Stimulated activated CD4-positive, alpha-beta T cell treated with anti-CD3 and anti-CD28 coated beads, Interleukin-1b, Interleukin-23, amount 100 ng/mL, for 48 hours (primary cell): ENCODE measurements around the gene MRPS12.
"Not testable (repeated sequence)": the region's sequence is repeated elsewhere in the genome, so short reads cannot be mapped to it uniquely, and the experiment has no call there.

Experiments
- DNase-seq: peaks from one replicate; pipeline ENCODE4 v3.0.0-alpha.2; 2020

Gene MRPS12

DNA sequence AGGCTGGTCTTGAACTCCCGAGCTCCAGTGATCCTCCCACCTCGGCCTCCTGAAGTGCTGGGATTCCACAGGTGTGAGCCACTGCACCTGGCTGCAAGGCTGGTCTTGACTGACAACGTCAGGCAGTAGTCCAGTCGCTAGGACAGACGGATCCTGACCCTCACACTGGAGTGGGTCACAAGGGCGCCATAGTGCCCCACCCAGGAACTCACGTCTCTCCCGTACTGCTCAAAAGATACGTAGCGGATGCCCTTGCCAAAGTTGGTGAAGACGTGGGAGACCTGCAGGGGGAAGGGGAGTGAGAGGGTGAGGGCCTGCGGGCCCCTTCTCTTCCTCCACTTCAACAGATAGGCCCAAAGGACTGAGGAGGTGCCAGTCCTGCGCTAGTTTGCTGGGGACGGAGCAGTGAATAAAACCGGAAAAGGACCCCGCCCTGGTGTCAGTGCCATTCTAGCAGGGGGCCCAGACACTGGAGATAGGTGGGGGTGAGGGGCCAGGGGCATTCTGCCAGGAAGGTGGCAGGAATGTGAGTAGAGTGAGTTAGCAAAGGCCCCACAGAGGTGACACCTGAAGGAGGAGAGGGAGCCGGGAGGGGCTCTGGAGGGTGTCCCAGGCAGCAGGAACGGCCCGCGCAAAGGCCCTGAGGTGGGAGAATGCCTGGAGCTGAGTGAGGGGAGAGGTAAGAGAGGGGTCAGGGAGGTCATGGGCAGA is 11.9 kb downstream of the MRPS12 start:
- no peak for DNase-seq

DNA sequence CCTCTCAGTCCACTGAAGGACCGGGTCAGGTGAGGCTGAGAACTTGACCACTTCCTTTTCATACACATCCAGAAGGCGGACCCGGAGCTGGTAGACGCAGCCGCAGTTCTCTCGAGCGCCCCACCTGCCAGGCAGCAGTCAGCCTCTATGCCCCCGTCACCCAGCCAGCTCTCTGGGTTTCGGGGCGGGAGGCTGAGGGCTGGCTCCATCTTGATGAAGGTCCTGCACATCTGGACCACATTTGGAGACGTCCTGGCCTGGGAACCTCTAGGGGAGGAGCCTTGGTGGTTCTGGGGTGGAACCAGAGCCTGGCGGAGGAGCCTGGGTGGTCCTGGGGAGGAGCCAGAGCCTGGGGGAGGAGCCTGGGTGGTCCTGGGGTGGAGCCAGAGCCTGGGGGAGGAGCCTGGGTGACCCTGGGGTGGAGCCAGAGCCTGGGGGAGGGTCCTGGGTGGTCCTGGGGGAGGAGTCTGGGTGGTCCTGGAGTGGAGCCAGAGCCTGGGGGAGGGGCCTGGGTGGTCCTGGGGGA is 14.3 kb downstream of the MRPS12 start:
- no peak for DNase-seq

DNA sequence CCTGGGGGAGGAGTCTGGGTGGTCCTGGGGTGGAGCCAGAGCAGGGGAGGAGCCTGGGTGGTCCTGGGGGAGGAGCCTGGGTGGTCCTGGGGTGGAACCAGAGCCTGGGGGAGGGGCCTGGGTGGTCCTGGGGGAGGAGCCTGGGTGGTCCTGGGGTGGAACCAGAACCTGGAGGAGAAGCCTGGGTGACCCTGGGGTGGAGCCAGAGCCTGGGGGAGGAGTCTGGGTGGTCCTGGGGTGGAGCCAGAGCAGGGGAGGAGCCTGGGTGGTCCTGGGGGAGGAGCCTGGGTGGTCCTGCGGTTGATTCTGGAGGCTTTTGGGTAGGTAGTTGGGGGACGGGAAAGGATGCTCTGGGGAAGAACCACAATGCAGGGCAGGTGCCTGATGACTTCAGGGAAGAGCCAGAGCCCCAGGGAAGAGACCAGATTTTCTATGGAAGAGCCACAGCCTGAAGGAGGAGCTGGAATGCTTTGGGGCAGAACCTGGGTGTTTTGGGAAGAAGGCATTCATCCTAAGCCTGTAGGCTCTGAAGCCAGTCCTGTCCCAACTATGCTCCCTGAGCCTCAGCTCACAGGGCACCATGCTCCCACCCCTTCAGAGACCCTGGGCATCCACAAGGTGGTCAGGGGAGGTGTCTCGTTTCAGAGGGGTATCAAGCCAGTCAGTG is 15.0 kb downstream of the MRPS12 start:
- DNase-seq: no peak

DNA sequence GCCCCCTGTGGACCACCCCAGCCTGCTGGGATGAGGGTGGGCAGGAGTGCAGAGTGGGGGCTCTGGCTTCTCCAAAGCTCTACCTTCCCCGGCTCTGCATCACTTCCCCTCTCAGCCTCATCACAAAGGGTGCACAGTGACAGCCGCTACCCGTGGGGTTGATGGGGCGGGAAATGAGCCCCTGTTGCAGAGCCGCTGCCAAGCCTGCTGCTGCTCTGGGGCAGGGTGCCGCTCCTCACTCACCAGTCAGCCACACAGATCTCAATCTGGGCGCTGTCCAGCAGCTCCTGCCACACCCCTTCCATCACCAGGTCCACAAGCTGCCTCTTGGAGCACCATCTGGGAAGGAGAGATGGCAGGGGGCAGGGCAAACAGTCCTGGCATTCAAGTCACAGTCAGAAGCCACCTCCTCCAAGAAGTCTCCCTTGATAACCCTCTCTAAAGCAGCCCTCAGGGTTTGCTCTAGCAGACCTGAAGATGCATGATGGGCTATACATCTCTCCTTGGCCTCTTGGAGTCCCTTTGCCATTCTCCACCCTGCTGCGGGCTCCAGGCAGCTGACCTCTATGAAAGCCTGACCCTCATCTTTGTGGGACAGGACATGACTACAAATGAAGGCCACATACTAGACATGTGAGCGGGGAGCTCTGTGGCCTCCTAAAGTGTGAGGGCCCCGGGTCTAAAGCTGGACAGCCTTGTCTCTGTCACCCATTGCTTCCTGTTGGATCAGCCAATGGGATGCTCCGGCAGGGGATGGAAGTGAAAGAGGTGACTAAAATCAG is 15.7 kb downstream of the MRPS12 start:
- DNase-seq: no peak

DNA sequence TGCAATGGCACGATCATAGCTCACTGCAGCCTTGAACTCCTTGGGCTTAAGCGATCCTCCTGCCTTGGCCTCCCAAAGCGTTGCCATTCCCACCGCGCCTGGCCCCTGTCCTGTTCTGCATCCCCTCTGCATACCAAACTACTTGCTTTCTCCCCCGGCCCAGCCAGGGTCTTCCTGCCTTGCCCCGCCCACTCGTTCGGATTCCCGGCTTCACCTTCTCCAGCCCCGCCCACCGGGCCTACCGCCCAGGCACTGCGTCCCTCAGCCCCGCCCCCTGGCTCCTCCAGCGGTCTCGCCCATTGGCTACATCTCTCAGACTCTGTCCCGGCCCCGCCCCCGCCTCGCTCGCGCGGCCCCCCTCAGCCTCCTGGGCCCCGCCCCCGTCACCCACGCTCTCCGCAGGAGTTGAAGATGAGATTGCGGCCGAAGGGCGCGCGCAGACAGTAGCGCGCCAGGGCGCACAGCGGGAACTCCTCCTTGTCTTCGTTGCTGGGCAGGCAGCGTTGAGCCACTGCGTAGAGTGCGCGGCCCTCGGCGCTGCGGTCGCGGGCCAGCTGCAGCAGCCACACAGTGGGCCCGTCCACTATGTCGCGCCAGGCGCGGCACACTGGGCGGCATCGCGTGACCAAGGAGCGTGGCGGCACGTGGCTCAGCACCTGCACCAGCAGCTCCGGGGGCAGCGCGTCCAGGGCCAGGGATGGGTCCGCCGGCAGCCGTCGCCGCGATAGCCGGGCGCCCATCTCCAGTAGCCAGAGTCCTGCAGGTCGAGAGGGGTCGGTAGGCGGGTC is 19.0 kb downstream of the MRPS12 start:
- DNase-seq: peak; percentile 91

DNA sequence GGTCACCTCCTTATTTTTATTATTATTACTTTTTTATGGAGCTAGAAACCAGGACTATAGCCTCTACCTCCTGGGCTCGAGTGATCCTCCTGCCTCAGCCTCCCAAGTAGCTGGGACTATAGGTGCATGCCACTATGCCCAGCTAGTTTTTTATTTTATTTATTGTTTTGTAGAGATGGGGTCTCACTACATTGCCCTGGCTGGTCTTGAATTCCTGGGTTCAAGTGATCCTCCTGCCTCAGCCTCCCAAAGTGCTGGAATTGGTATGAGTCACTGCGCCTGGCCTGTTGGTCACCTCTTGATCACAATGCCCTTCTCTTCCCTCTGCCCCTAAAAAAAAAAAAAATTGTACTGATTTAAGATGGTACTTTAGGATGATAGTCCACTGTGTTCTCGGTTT is 20.4 kb downstream of the MRPS12 start:
- no peak for DNase-seq

DNA sequence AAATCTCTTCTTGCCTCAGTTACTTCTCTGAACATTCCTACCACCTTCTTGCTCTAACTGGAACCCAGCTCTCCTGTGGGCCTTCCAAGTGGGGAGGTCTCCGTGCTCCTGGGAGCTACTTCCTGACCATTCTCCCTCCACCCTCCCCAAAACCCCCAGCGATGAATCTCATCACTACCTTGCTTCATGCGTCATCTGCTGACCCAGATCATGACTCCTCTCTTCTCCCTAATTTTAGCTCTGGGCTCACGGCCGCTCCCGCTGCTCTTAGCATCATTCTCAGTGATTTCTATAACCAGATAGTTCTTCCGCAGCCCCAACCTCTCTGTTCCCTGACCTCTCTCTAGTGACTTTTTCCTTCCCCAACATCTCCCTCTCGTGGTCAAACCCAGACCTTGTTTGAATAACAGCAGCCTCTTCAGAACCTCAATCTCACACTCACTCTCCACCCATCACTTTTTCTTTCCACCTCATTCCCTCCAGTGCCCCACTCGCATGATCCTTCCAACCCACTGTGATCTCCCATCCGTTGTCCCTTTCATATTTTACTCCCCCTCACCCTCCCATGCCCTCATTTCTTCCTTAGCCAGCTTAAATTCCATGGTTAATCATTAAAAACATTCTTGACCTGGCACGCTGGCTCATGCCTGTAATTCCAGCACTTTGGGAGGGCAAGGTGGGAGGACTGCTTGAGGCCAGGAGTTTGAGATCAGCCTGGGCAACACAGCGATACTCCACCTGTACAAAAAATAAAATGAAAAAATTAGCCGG is 21.8 kb downstream of the MRPS12 start:
- peak; percentile 19 for DNase-seq

DNA sequence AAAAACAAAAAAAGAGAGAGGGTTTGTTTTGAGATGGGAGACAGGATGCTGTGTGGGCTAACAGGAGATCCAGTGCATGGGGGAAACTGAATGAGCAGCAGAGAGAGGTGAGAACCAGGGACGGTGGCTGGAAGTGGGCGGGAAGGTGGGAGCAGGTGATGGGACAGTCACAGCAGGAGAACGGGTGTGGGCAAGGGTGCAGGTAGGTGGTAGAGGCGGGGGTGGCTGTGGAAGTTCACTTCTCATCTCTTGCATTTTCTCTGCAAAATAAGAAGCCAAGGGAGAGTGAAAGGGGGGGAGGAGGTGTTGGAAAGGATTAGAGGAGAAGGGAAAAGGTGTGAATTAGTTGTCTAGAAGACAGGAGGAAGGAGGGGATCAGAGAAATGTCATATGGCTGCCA is 22.9 kb downstream of the MRPS12 start:
- no peak for DNase-seq

DNA sequence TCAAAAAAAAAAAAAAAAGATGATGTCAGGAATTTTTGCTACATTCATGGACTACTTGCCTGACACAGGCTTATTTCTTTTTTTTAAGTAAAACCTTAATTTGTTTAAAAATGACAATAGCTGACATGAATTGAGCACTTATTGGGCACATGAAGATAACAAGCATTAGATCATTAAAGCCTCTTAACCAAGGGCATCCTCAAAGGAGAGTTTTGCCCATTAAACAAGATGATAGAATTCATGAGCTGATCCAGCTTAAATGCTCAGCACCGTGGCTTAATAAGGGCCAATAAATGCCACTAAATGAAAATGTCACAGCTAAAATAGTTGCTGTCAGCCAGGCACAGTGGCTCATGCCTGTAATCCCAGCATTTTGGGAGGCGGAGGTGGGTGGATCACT is 25.5 kb downstream of the MRPS12 start:
- DNase-seq: no peak

DNA sequence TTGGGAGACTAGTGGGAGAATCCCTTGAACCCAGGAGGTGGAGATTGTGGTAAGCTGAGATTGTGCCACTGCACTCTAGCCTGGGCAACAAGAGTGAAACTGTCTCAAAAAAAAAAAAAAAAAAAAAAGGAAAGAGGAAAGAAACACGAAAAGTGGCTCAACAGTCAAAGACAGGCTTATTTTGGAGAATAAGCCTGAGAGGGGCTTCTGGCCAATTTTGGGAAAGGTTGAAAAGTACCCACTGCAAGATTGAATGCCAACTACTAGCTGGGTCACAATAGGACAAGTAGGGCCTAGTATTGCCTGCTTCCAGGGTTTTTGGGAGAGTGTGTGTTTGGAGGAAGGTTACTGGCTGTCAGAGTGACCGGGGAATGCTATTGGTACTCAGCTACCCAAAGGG is 27.6 kb downstream of the MRPS12 start:
- DNase-seq: no peak

DNA sequence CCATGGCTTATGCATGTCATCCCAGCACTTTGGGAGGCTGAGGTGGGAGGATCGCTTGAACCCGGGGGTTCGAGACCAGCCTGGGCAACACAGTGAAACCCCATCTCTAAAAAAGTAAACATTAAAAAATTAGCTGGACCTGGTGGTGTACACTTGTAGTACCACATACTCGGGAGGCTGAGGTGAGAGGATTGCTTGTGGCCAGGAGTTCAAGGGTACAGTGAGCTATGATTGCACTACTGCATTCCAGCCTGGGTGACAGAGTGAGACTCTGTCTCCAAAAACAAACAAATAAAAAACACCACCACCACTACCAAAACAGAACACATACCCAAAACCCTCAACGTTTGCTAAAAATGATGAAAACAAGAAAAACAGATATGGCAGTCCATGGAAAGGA is 28.9 kb downstream of the MRPS12 start:
- no peak for DNase-seq

DNA sequence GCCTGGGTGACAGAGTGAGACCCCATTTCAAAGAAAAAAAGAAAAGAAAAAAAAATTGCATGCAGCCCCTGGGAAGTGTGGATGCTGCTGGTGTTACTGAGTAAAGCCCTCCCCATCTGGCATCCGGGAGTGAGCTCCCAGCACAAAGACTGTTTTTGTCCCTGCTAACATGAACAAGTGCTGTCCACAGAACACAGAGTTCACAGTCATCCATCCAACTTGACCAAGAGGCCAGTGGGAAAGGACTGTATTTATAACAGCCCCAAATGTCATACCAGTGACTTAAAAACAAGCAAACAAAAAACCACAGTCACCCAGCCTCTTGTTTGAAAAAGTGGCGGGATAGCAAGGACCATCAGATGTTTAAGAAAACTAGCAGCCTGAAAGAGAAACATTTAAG is 34.0 kb downstream of the MRPS12 start:
- DNase-seq: no peak

DNA sequence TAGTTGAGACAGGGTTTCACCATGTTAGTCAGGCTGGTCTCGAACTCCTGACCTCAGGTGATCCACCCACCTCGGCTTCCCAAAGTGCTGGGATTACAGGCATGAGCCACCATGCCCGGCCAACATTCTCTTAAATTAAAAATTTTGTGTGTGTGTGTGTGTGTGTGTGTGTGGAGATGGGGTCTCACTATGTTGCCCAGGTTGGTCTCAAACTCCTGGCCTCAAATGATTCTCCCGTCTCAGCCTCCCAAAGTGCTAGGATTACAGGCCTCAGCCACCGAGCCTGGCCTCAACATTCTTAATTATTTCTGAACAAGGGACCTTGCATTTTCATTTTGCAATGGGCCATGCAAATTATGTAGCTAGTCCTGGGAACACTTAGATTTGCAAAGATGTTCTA is 35.4 kb downstream of the MRPS12 start:
- DNase-seq: not testable (repeated sequence)

DNA sequence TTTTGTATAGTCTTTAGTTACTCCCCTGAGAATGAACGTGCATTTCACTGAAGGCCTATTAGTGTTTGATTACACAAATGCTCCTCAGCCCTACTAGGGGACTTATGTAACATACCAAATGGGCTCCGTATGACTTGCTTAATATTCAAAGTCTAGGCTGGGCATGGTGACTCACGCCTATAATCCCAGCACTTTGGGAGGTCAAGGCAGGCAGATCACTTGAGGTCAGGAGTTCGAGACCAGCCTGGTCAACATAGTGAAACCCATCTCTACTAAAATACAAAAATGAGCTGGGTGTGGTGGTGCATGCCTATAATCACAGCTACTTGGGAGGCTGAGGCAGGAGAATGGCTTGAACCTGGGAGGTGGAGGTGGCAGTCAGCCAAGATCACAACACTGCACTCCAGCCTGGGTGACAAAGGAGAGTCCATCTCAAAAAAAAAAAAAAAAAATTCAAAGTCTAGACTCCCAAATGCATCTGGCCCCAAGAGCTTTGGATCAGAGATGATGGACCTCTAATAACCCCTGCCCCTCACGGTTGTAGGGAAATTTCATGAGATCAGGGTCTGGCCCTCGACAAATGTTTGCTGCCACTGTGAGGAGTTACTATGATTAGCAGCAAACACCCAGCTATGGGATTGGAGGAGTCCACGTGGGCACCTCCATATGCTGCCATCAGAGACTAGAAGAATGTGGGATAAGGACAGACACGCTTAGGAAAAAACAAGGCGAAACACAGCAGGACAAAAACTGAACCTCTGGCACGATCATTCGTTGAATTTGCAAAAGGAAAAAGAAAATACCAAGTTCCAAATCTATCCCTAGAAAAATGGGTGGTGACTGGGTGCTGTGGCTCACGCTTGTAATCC is 40.2 kb downstream of the MRPS12 start:
- DNase-seq: no peak

DNA sequence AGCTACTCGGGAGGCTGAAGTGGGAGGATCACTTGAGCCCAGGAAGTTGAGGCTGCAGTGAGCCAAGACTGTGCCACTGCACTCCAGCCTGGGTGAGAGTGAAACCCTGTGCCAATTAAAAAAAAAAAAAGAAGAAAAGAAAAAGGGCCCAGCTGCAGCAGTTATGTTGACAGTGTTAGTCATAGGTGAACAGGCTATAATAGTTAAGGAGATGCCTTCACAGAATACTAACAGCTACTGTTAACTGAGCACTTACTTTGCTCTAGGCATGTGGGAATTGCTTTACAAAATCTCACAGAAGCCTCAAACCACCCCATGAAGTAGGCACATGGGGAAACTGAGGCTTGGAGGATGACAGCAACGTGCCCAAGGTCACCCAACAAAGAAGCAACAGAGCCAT is 40.9 kb downstream of the MRPS12 start:
- no peak for DNase-seq

DNA sequence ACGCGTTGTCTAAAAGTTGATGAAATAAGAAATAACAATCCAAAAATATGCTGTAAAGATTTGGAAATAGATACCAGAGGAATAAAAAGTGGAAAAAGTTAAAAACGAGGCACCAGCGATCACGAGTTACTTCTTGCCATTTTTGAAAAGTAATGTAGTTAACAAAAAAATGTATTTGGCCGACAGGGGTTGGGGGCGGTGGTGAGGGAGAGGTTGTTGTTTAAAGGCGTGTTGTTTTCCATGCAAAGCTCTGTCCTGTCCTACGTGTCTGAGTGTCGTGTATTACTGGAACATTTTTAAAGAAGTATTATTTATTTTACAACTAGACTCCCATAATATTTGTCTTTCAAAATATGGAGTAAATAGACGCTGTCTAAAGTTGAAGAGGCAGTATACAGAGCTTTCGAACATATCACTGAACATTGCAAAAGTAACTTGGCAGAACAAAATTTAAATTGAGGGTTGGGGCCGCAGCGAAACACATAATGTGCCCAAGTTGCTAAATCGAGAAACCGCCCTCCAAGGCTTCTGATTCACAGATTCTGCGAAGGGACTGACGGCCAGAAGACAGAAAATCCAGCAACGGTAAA is 44.0 kb downstream of the MRPS12 start:
- DNase-seq: no peak

DNA sequence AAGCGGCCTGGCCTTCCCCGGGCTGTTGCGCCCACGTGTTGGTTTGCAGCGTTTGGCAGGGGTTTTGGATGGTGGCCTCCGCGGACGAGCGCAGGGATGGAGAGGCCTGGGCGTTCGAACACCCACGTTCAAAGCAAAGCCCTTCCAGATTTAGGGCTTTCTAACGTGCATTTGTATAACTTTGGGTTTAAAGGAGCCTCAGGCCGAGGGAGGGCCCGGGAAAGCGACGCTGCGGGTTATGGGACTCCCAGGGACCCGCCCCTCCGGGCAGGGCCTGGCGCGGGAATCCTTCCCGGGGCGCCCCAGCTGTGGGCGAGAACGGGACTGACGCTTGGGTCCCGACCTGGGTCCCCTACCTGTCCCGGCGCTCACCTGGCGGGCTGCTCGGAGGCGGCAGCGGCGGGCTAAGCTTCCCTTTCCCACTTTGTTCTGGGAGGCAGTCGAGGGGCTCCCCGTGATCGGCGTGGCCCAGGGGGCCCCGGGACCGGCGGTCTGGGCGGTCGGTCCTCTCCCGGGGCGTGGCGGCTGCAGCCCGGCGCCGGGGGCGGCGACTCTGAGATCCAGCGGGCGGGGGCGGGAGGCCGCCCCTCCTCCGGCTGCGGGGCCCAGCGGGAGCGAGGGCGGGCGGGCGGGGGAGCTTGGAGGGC is 44.6 kb downstream of the MRPS12 start, which contains the start of gene FBXO17:
Gene FBXO17 (minus strand): TSS at position 529 of the 647 bp plus-strand sequence. CDS start 25,423 bp downstream, outside the sequence.
- DNase-seq: no peak

DNA sequence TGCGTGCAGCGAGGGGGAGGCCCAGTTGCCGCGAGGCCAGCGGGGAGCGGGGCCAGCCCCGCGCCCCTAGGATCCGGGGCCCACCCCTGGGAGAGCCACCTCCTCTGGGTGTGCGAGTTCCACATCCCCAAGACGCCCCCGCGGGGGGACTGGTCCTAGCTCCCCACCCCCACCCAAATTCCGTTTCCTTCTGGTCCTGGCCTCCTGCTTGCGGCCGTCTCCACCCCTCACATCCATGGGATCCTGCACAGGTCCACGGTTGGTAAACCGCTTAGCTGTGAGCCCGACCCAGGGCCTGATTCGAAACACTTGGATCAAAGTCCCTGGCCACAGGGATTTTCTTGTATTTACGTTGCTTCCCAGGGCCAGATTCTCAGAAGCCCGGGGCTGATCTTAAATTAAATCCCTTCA is 45.1 kb downstream of the MRPS12 start:
- no peak for DNase-seq

DNA sequence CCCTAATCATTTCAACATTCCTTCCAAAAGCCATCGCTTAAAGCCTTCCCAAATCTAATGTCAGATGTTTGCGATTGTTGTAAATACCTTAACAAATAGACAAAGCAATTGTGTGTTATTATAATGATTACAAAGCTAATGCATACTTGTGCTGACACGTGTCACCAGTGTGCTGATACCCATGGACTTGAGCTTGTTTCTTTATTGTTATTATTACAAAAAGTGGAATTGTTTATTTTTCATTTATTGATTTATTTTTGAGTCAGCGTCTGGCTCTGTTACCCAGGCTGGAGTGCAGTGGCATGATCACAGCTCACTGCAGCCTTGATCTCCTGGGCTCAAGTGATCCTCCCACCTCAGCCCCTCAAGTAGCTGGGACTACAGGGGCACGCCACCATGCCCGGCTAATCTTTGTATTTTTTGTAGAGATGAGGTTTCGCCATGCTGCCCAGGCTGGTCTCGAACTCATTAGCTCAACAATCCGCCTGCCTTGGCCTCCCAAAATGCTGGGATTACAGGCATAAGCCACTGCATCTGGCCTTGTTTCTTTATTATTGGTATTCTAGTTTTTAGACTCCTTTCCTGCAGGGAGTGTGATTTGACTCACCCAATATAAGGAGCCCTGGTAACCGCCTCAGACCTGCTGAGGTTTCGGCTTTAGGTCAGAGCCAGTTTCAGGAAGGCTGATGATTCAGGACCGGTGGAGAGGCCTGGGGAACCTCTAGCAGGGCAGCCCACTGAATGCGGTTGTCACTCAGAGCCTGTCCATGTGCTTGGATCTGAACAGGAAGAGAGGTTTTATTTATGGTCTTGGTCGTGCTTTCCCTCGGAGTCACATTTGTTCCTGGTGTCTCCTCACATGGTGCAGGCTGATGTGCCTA is 46.9 kb downstream of the MRPS12 start:
- DNase-seq: peak; percentile 85
